Measurements from ENCODE around the gene RNPEPL1.

The RNPEPL1 gene

DNA sequence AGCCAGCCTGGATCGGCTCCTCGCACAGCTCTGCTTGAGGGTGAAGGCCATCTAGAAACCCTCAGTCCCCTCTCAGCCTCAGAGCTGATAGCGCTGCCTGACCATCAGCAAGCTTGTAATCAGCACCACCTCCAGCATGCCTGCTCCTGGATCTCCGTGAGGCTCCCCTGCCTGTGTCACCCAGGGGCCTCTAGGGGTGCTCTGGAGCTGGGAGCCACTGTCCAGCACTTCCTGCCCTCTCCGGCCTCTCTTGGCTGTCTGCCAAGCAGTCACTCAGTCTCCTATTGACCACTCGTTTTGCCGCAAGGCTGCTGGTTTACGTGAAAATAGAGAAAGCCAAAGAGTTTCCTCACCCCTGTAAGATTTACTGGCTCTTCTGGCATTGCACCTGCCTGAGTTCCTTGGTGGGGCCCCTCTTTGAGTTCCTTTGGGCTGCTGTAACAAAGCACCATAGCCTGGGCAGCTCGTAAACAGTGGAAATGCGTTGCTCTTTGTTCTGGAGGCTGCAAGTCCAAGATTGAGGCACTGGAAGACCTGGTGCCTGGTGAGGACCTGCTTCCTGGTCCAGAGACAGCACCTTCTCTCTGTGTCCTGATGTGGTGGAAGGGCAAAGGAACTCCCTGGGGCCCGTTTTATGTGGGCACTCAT is 36.1 kb downstream of the RNPEPL1 start (continued):
- TF ChIP-seq, protein P1, sequence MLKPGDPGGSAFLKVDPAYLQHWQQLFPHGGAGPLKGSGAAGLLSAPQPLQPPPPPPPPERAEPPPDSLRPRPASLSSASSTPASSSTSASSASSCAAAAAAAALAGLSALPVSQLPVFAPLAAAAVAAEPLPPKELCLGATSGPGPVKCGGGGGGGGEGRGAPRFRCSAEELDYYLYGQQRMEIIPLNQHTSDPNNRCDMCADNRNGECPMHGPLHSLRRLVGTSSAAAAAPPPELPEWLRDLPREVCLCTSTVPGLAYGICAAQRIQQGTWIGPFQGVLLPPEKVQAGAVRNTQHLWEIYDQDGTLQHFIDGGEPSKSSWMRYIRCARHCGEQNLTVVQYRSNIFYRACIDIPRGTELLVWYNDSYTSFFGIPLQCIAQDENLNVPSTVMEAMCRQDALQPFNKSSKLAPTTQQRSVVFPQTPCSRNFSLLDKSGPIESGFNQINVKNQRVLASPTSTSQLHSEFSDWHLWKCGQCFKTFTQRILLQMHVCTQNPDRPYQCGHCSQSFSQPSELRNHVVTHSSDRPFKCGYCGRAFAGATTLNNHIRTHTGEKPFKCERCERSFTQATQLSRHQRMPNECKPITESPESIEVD (tag by site-specific recombination; IDR thresholded peaks at IDR 0.05), result no peak

DNA sequence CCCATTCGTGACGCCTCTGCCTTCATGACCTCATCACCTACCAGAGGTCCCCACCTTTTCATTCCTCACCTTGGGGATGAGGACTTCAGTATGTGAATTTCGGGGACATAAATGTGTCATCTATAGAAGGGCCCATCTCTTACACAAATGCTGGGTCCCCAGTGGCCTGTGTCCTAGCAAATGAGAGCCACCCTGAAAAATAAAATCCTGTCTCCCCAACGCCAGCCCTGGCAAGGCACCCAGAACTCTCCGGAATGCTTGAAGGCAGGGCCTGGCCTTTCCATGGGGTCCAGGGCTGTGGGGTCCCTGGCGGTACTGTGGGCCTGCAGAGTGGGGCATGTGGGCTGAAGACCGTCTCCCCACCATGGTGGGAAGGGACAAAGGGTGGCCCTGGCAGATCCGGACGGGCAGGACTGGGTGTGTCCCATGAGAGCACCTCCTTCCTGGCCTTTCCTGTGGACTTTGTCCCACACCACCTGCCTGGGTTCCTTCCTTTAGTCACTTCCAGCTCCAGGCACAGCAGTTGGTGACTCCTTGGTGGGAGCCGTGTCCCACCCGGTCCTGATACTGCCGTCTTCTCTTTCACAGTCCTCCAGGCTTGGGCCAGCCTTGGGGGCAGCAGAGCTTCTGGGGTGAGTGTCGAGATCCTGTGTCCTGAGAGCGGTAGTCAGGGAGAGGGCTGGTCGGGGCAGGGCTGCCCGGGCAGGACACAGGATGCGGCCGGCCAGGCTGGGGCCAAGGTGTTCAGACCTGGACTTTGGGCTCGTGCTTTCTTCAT is 36.8 kb downstream of the RNPEPL1 start:
- ChIA-PET CTCF (interaction anchor here (0.6 to 0.8 kb wide), 4 partner anchors 18 to 451 kb away, joined by 3 to 7 read pairs (median 4); partner anchors contain the start of gene CAPN10), POLR2A (interaction anchor here (1.1 kb wide), 1 partner anchor 19 kb away, joined by 6 read pairs; the partner anchor contains the start of gene CAPN10)
- no peak overlapping the region for H3K27ac ChIP-seq (ENCODE audit: extremely low read depth, low read depth, low read length)
- H3K36me3 ChIP-seq (ENCODE audit: control insufficient read depth in 2 of 2, insufficient read depth in 1 of 2, low read length in 2 of 2), result peaks cover 0 to 6% of the 10 kb centered on the region in 2 experiments; a peak in 1 of 3 replicates
- no peaks in the 10 kb centered on the region; the same call in 1 of the 2 replicates for H3K4me1 ChIP-seq (ENCODE audit: control insufficient read depth, insufficient read depth, low read length)
- no peaks in the 10 kb centered on the region for H3K9me3 ChIP-seq (ENCODE audit: control insufficient read depth, insufficient read depth, low read depth, low read length)
- no peak overlapping the region for H3K4me3 ChIP-seq (ENCODE audit: low read depth, low read length)
- TF ChIP-seq, protein P2, sequence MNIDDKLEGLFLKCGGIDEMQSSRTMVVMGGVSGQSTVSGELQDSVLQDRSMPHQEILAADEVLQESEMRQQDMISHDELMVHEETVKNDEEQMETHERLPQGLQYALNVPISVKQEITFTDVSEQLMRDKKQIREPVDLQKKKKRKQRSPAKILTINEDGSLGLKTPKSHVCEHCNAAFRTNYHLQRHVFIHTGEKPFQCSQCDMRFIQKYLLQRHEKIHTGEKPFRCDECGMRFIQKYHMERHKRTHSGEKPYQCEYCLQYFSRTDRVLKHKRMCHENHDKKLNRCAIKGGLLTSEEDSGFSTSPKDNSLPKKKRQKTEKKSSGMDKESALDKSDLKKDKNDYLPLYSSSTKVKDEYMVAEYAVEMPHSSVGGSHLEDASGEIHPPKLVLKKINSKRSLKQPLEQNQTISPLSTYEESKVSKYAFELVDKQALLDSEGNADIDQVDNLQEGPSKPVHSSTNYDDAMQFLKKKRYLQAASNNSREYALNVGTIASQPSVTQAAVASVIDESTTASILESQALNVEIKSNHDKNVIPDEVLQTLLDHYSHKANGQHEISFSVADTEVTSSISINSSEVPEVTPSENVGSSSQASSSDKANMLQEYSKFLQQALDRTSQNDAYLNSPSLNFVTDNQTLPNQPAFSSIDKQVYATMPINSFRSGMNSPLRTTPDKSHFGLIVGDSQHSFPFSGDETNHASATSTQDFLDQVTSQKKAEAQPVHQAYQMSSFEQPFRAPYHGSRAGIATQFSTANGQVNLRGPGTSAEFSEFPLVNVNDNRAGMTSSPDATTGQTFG (tag by site-specific recombination; IDR thresholded peaks at IDR 0.05; ENCODE audit: borderline replicate concordance), result no peak
- TF ChIP-seq ZNF221 (tag by site-specific recombination; IDR thresholded peaks at IDR 0.05; ENCODE audit: borderline replicate concordance) (no peak), ZNF248 (tag by site-specific recombination; IDR thresholded peaks at IDR 0.05) (no peak), ZNF843 (tag by site-specific recombination; IDR thresholded peaks at IDR 0.05) (no peak), ZXDB (tag by site-specific recombination; IDR thresholded peaks at IDR 0.05) (no peak), ZNF169 (tag by site-specific recombination; IDR thresholded peaks at IDR 0.05) (no peak), ZNF394 (tag by site-specific recombination; IDR thresholded peaks at IDR 0.05; ENCODE audit: borderline replicate concordance) (no peak)

GRCh38 chr2:240605867-240606743 is 37.8 kb downstream of the RNPEPL1 start:
- Histone ChIP-seq H3K27ac (ENCODE audit: extremely low read depth, low read depth, low read length) (no peak overlapping the region), H3K9me3 (ENCODE audit: control insufficient read depth, insufficient read depth, low read depth, low read length) (no peaks in the 10 kb centered on the region), H3K4me1 (ENCODE audit: control insufficient read depth, insufficient read depth, low read length) (no peaks in the 10 kb centered on the region; the same call in 1 of the 2 replicates), H3K36me3 (ENCODE audit: control insufficient read depth in 2 of 2, insufficient read depth in 1 of 2, low read length in 2 of 2) (no peaks in the 10 kb centered on the region), H3K4me3 (ENCODE audit: low read depth, low read length) (no peak overlapping the region)
- TF ChIP-seq ELK4 (IDR thresholded peaks at IDR 0.05; ENCODE audit: borderline replicate concordance, low read depth, low read length), result no peak
- no peak for TF ChIP-seq ZNF175 (tag by site-specific recombination; IDR thresholded peaks at IDR 0.05)
- no peak for TF ChIP-seq ZNF292 (tag by site-specific recombination; IDR thresholded peaks at IDR 0.05; ENCODE audit: borderline replicate concordance, low read depth)
- ChIA-PET POLR2A (interaction anchor here (1.4 kb wide), 1 partner anchor 20 kb away, joined by 3 read pairs; the partner anchor contains the start of gene CAPN10), CTCF (interaction anchor here (0.6 to 0.8 kb wide), 2 partner anchors 92 to 452 kb away, joined by 3 to 7 read pairs; no protein-coding TSS in a partner anchor)
